Immature natural killer cell (primary cell): ENCODE results near the gene IMPDH1. TPM values are rescaled to one million over a fixed set of nuclear protein-coding genes. Genes with fewer than 3 reads are reported as not detected.
A peak's percentile ranks its signal among the peaks of the same experiment; 100 is the strongest.

ENCODE experiments used
- DNase-seq, 3 donors: peaks; one replicate each; pipeline ENCODE4 v3.0.0; 2022; ENCODE audit warnings: mixed read lengths in 1 of 3
- H3K27ac Mint-ChIP-seq, 6 donors: one replicate each; pipeline ENCODE4 v1.8.0; 2020; ENCODE audit warnings: mixed read lengths in 6 of 6, mild to moderate bottlenecking in 5 of 6, inconsistent platforms in 4 of 6, moderate library complexity in 3 of 6
- H3K27me3 Mint-ChIP-seq, 3 donors: one replicate each; pipeline ENCODE4 v1.8.0; 2020 to 2021; ENCODE audit warnings: low read depth in 3 of 3, mild to moderate bottlenecking in 3 of 3, mixed read lengths in 3 of 3, moderate library complexity in 3 of 3, inconsistent platforms in 1 of 3
- H3K36me3 Mint-ChIP-seq, 3 donors: one replicate each; pipeline ENCODE4 v1.8.0; 2020; ENCODE audit warnings: mixed read lengths in 3 of 3, inconsistent platforms in 2 of 3, mild to moderate bottlenecking in 2 of 3
- H3K4me1 Mint-ChIP-seq, 2 donors: one replicate each; pipeline ENCODE4 v1.8.0; 2020; ENCODE audit warnings: inconsistent platforms in 2 of 2, mild to moderate bottlenecking in 2 of 2, mixed read lengths in 2 of 2, moderate library complexity in 1 of 2
- H3K4me3 Mint-ChIP-seq, 5 donors: one replicate each; pipeline ENCODE4 v1.8.0; 2020; ENCODE audit warnings: mild to moderate bottlenecking in 5 of 5, mixed read lengths in 5 of 5, inconsistent platforms in 3 of 5, moderate library complexity in 3 of 5
- H3K9me3 Mint-ChIP-seq, 6 donors: one replicate each; pipeline ENCODE4 v1.8.0; 2020; ENCODE audit warnings: mild to moderate bottlenecking in 6 of 6, mixed read lengths in 6 of 6, inconsistent platforms in 4 of 6, moderate library complexity in 3 of 6
- polyA plus RNA-seq, 3 donors: library from polyadenylated mRNA; unstranded; fragments of 300-500 nt; fragmentation: Illumina TruSeq; gene quantifications; one replicate each; pipeline ENCODE4 v1.2.3, GENCODE V29; 2021

The IMPDH1 gene
- polyA plus RNA-seq, 3 donors from 2014 or later: 39.0 to 66.0 (median 53.3) TPM

DNA sequence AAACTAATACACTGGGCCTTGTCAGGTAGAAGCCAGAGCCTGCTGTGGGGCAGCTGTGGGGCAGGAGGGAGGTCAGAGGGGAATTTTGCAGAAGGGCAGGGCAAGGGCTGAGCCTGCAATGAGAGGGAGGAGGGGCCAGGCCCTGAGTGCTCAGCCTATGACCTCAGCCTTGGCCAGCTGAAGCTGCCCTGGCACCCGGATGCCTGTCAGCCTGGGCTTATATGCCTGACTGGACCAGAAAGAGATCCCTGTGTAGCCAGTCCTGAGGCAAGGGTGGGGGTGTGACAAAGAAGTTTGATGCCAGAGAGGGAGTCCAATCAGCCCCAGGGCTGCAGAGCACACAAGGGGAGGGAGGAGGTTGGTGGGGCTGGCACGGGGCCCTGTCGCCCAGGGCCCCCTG, 26.0 kb downstream of the IMPDH1 start:
- H3K9me3 Mint-ChIP-seq: no peaks in the 10 kb centered on the region
- no peak overlapping the region for H3K4me3 Mint-ChIP-seq
- H3K27me3 Mint-ChIP-seq: peaks cover 0 to 2% (median under 1%) of the 10 kb centered on the region in 3 donors
- no peaks in the 10 kb centered on the region for H3K36me3 Mint-ChIP-seq
- DNase-seq: no peak
- no peaks in the 10 kb centered on the region for H3K4me1 Mint-ChIP-seq
- H3K27ac Mint-ChIP-seq: no peak overlapping the region

DNA sequence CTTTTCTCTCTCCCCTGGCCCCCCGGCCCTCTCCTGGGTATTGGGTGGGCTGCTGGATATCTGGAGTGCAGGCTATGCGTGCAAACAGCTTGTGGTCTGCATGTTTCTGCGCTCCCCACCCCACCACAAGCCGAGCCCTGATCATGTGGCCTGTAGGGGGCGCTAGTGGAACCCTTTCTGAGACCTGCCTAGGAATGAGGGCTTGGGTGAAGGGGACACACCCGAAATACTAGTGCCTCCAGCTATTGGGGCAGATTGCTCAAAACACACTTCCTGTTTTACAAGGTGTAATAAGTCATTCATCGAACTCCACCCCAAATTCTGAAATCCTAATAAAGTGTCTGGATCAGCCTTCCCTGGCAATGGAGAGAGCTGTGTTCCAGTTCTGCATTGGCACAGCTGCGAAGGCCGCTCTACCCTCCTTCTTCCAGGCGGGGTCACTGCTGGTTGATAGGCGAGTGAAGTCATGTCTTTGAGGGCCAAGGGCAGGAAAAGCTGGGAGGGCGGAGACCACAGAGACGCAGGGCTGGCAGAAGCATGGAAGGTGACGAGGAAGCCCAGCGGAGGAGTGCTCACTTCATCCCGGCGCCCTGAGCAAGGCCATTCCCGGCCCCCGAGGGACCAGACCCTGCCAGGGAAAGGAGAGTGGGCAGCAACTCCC, 28.5 kb downstream of the IMPDH1 start:
- H3K4me1 Mint-ChIP-seq: no peaks in the 10 kb centered on the region
- no peaks in the 10 kb centered on the region for H3K9me3 Mint-ChIP-seq
- DNase-seq: no peak
- peaks cover 0 to 5% (median 0%) of the 10 kb centered on the region in 3 donors for H3K27me3 Mint-ChIP-seq
- no peak overlapping the region for H3K4me3 Mint-ChIP-seq
- no peaks in the 10 kb centered on the region for H3K36me3 Mint-ChIP-seq
- H3K27ac Mint-ChIP-seq: no peak overlapping the region

DNA sequence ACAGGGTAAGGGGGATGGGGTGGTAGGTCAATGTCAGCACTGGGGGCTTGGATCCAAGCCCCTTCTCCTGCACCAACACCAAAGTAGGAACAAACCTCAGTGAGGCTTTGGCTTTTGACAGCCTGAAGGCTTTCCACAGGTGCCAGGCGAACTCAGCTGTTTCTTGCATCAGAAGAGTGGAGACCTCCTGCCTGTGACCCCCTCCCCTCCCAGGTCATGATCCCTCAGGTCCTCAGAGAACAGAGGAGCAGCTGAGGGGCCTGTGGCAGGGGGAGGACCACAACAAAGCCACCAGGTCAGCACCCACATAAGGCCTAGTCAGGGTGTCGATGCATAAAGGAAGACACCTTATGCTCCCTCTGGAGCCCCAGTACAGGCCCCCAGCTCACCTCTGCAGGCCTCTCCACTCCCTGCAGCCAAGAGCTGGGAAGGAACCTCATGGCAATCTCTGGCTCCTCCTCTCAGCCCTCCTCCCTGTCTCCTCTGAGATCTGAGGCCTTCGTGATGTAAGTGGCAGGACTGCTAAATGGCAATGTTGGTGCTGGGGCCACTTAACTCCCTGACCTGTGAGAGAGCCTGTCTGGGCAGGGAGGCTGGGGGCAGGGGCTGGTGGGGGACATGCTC, 29.2 kb downstream of the IMPDH1 start:
- no peak for DNase-seq
- Mint-ChIP-seq H3K36me3 (no peaks in the 10 kb centered on the region), H3K4me1 (no peaks in the 10 kb centered on the region), H3K27ac (no peak overlapping the region), H3K4me3 (no peak overlapping the region), H3K27me3 (peaks cover 0 to 5% (median 3%) of the 10 kb centered on the region in 3 donors), H3K9me3 (no peaks in the 10 kb centered on the region)

DNA sequence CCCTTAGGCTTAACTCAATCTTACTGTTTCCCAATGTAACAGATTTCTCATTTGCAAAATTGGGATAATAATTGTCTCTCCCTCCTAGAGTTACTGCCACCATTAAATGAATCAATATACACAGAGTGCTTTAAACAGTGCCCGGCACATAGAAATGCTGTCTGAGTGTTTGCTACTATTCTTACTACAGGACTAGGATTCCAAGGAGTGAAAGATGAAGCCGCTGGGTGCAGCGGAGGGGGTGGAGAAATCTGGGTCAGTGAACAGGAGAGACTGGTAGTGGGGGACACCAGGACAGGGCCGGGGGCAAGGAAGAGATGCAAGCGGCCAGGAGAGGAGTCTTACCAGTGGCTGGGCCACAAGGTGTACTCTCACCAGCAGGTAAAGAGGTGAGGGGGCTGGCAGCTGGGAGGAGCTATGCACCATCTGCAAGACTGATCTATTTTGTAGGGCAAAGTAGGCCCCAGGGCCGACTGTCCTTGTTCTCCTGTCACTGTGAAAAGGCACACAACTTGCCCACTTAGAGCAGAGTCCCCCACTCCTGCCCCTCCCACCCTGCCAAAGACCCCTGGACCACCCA, 29.8 kb downstream of the IMPDH1 start:
- no peaks in the 10 kb centered on the region for H3K9me3 Mint-ChIP-seq
- H3K27ac Mint-ChIP-seq: no peak overlapping the region
- no peaks in the 10 kb centered on the region for H3K36me3 Mint-ChIP-seq

DNA sequence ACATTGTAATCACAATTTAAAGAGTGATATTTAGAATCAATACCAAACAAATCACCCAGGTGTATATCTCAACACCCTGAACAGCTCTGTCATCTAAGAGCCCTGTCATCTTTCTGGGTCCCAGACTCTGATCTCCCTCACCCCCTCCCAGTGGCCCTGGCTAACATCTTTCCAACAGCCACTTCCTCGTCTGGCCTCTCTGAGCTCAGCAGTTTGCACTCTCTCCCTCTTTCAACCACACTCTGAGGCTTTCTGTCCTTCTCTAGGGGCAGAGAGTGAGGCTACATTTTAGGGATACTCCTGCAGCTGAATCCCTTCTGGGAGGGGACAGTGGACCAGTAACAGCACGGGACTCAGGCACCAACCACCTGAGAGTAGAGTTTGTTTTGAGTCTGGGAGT, 31.1 kb downstream of the IMPDH1 start:
- H3K9me3 Mint-ChIP-seq: no peaks in the 10 kb centered on the region
- H3K4me1 Mint-ChIP-seq: no peaks in the 10 kb centered on the region
- H3K27me3 Mint-ChIP-seq: peaks cover 0 to 5% (median 3%) of the 10 kb centered on the region in 3 donors
- no peak for DNase-seq
- peak overlapping the region in 1 of 6 donors; percentile 72 for H3K27ac Mint-ChIP-seq
- no peaks in the 10 kb centered on the region for H3K36me3 Mint-ChIP-seq
- H3K4me3 Mint-ChIP-seq: no peak overlapping the region

More for the DNA sequence above, 29.8 kb downstream of the IMPDH1 start:
- Mint-ChIP-seq H3K27me3 (peaks cover 0 to 5% (median 3%) of the 10 kb centered on the region in 3 donors), H3K4me3 (no peak overlapping the region), H3K4me1 (no peaks in the 10 kb centered on the region)
- no peak for DNase-seq

DNA sequence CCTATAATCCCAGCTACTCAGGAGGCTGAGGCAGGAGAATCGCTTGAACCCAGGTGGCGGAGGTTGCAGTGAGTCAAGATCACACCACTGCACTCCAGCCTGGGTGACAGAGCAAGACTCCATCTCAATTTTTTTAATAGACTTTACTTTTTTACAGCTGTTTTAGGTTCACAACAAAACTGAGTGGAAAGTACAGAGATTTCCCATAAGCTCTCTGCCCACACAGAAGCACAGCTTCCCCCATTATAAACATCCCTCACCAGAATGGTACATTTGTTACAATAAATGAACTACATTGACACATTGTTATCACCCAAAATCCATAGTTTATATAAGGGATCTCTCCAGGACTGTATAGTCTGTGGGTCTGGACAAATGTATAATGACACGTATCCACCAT, 33.7 kb downstream of the IMPDH1 start:
- no peak overlapping the region for H3K4me3 Mint-ChIP-seq
- H3K27me3 Mint-ChIP-seq: peaks cover 3 to 5% (median 3%) of the 10 kb centered on the region in 3 donors
- H3K4me1 Mint-ChIP-seq: no peaks in the 10 kb centered on the region
- no peak overlapping the region for H3K27ac Mint-ChIP-seq
- no peaks in the 10 kb centered on the region for H3K9me3 Mint-ChIP-seq
- no peak for DNase-seq
- H3K36me3 Mint-ChIP-seq: no peaks in the 10 kb centered on the region

DNA sequence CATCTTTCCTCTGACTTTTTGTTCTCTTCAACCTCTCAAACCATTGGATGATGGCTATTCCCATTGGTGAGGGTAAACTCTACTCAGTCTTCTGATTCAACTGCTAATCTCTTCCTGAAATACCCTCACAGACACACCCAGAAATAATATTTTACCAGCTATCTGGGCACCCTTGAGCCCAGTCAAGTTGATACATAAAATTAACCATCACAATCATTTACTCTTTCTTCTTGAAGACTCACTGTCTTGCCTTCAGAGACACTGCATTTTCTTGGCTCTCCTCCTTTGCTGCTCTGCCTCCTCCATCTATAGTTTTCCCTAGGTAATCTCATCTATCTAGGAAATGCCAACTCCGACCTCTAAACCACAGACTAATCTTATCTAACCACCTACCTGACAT, 35.7 kb downstream of the IMPDH1 start:
- DNase-seq: no peak
- Mint-ChIP-seq H3K4me3 (no peak overlapping the region), H3K4me1 (no peaks in the 10 kb centered on the region), H3K27ac (no peak overlapping the region), H3K36me3 (no peaks in the 10 kb centered on the region), H3K27me3 (peaks cover 3 to 5% (median 3%) of the 10 kb centered on the region in 3 donors), H3K9me3 (no peaks in the 10 kb centered on the region)

DNA sequence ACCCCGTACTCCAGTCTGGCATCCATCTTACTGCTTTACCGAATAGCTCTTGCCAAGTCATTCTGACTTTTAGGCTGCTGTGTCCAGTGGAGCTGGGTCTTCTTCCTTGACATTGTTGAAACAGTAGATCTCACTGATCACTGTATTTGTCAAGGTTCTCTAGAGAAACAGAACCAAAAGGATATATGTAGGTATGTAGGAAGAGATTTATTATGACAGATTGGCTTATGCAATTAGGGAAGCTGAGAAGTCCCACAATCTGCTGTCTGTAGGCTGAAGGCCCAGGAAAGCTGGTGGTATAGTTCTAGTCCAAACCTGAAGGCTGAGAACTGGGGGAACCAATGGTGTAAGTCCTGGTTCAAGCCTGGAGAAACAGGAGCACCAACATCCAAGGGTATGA, 36.2 kb downstream of the IMPDH1 start:
- Mint-ChIP-seq H3K4me1 (no peaks in the 10 kb centered on the region), H3K27ac (no peak overlapping the region), H3K36me3 (no peaks in the 10 kb centered on the region), H3K9me3 (no peaks in the 10 kb centered on the region), H3K27me3 (peaks cover 1 to 3% (median 3%) of the 10 kb centered on the region in 3 donors), H3K4me3 (no peak overlapping the region)
- DNase-seq: no peak

DNA sequence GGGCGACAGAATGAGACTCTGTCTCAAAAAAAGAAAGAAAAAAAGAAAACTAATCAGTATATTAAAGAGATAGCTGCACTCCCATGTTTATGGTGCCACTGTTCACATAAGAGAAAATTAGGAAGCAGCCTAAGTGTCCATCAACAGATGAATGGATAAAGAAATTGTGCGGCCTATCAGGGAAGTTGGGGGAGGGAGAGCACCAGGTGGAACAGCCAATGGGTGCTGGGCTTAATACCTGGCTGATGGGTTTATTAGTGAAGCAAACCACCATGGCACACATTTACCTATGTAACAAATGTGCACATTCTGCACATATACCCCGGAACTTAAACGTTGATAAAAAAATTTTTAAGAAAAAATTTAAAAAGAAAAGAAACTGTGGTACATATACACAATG, 39.3 kb downstream of the IMPDH1 start:
- no peaks in the 10 kb centered on the region for H3K36me3 Mint-ChIP-seq
- no peak overlapping the region for H3K4me3 Mint-ChIP-seq
- no peak overlapping the region for H3K27ac Mint-ChIP-seq
- H3K4me1 Mint-ChIP-seq: no peaks in the 10 kb centered on the region
- no peaks in the 10 kb centered on the region for H3K9me3 Mint-ChIP-seq
- peaks cover 0 to 8% (median 4%) of the 10 kb centered on the region in 3 donors for H3K27me3 Mint-ChIP-seq
- no peak for DNase-seq

DNA sequence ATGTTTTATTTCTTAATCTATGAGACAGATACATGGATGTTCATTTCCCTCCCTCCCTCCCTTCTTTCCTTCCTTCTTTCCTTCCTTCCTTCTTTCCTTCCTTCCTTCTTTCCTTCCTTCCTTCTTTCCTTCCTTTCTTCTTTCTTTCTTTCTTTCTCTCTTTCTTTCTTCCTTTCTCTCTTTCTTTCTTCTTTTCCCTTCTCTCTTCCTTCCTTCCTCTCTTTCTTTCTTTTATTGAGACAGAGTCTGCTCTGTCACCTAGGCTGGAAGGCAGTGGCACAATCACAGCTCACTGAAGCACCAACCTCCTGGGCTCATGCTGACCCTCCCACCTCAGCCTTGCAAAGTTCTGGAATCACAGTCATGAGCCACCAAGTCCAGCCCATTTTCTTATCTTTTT, 42.8 kb downstream of the IMPDH1 start:
- H3K27me3 Mint-ChIP-seq: peaks cover 15 to 29% (median 21%) of the 10 kb centered on the region in 3 donors
- H3K9me3 Mint-ChIP-seq: no peaks in the 10 kb centered on the region
- no peak for DNase-seq
- H3K27ac Mint-ChIP-seq: no peak overlapping the region
- no peak overlapping the region for H3K4me3 Mint-ChIP-seq
- peaks cover 5 to 7% of the 10 kb centered on the region in 2 donors for H3K4me1 Mint-ChIP-seq
- H3K36me3 Mint-ChIP-seq: no peaks in the 10 kb centered on the region

DNA sequence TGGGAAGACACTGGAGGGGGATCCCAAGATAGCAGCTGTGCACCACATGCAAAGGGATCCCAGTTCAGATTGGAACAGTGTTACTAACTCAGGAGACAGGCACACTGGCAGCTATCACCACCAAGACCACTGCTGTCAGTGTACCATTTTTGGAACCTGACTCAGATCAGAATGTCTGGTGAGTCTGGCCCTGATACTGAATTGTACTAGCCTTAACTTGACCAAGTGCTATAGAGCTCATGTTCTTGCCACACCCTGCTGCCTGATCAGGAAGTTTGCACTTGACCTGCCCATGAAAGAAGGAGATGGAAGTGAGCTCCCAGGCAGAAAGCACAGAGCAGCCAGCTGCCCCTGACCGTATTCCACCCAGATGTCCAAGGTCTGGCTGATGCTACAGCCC, 43.5 kb downstream of the IMPDH1 start:
- H3K27ac Mint-ChIP-seq: no peak overlapping the region
- H3K4me3 Mint-ChIP-seq: no peak overlapping the region
- H3K36me3 Mint-ChIP-seq: no peaks in the 10 kb centered on the region
- peaks cover 17 to 31% (median 23%) of the 10 kb centered on the region in 3 donors for H3K27me3 Mint-ChIP-seq
- no peak for DNase-seq
- H3K9me3 Mint-ChIP-seq: no peaks in the 10 kb centered on the region
- peaks cover 8 to 10% of the 10 kb centered on the region in 2 donors for H3K4me1 Mint-ChIP-seq

DNA sequence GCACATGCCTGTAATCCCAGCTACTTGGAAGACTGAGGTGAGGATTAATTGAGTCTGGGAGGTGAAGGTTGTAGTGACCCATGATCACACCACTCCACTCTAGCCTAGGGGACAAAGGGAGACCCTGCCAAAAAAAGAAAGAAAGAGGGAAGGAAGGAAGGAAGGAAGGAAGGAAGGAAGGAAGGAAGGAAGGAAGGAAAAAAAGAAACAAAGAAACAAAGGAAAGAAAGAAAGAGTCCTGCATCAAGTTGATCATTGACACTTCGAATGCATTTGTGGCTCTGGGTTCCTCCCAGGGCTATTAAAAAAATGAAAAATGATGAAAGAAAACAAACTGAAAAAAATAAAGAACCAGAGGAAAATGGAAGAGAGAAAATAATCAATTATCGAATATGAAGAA, 44.4 kb downstream of the IMPDH1 start:
- Mint-ChIP-seq H3K4me1 (peaks cover 14 to 16% of the 10 kb centered on the region in 2 donors), H3K27ac (no peak overlapping the region), H3K9me3 (no peaks in the 10 kb centered on the region), H3K4me3 (no peak overlapping the region), H3K27me3 (peaks cover 17 to 35% (median 23%) of the 10 kb centered on the region in 3 donors), H3K36me3 (no peaks in the 10 kb centered on the region)
- no peak for DNase-seq

DNA sequence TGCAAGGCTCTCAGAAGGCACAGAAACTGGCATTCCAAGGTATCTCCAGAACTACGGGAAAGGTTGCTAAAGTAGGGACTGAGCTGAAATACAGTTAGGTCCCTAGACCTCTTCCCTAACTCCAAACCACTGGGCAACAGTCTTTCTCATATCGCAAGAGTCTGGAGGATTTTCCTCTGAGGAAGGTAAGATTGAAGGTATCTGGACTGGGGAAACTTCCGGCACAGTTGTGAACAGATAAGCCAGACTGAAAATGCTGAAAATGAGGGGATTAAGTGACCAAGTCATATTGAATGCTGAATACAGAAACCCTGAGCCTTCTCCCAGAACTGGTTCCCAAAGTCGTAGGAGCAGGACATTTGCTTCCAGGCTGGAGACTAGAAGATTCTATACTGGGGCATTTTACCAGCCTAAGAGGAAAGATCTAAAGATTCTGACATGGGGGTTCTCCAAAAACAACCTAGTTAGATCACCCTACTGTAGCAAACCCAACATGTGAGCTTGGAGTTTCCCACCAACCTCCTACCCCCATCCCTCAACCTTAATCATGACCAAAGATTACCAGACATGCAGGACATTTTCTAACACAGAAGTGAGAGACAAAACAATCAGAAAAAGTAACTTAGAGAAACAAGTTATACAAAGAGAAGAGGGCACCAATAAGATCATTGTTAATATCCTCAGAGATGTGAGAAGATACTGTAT, 45.5 kb downstream of the IMPDH1 start:
- H3K27ac Mint-ChIP-seq: no peak overlapping the region
- no peak overlapping the region for H3K4me3 Mint-ChIP-seq
- peaks cover 14 to 16% of the 10 kb centered on the region in 2 donors for H3K4me1 Mint-ChIP-seq
- H3K36me3 Mint-ChIP-seq: no peaks in the 10 kb centered on the region
- no peaks in the 10 kb centered on the region for H3K9me3 Mint-ChIP-seq
- no peak for DNase-seq
- peaks cover 19 to 35% (median 25%) of the 10 kb centered on the region in 3 donors for H3K27me3 Mint-ChIP-seq

DNA sequence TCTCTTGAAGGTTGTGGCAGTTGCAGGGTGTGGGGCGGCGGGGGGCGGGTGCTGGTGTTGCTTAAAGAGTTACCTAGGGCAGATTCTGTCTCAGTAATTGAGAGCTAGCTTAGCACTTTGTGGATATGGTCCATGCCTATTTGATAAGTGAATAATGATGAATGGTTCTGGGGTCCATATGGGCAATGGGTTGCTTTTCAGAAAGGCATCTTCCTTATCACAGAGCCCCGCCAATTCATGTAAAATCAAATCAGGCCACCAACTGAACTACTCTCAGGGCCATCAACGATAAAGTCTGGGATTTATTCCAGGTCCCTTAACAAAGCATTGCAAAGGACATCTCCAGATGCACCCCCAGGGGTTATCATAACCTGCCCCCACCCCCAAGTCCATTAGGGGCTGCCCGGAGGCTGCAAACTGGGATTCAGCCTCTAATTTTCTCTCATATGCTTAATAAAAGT, 46.5 kb downstream of the IMPDH1 start:
- no peak overlapping the region for H3K27ac Mint-ChIP-seq
- DNase-seq: no peak
- no peaks in the 10 kb centered on the region for H3K9me3 Mint-ChIP-seq
- H3K4me3 Mint-ChIP-seq: no peak overlapping the region
- peaks cover 14 to 16% of the 10 kb centered on the region in 2 donors for H3K4me1 Mint-ChIP-seq
- peaks cover 22 to 35% (median 25%) of the 10 kb centered on the region in 3 donors for H3K27me3 Mint-ChIP-seq
- H3K36me3 Mint-ChIP-seq: no peaks in the 10 kb centered on the region
